Astrocyte (in vitro differentiated cells and primary cell): ENCODE measurements around the gene SMOC1. TPM values are rescaled to one million over a fixed set of nuclear protein-coding genes. Genes with fewer than 3 reads are reported as not detected.

Source experiments
- DNase-seq: peaks from one replicate; pipeline ENCODE4 v3.0.0-alpha.2; 2010; ENCODE audit warnings: low read depth
- FAIRE-seq: peaks from 2 replicates; lab custom pipeline; 2011; peaks lifted over from hg19 to GRCh38; lab: Jason Lieb, UNC
- H2AFZ ChIP-seq: 2 replicates; pipeline ENCODE4 v1.6.0; 2012; ENCODE audit warnings: low read depth, low read length, inconsistent platforms
- H3K27ac ChIP-seq: 2 replicates; pipeline ENCODE4 v1.5.1; 2011; ENCODE audit warnings: low read depth, low read length, inconsistent platforms
- H3K27me3 ChIP-seq: 2 replicates; pipeline ENCODE4 v1.6.0; 2011; ENCODE audit warnings: low read length, inconsistent platforms; ENCODE audit not compliant: insufficient read depth
- H3K36me3 ChIP-seq: 2 replicates; pipeline ENCODE4 v1.5.1; 2011; ENCODE audit warnings: low read length, inconsistent platforms; ENCODE audit not compliant: insufficient read depth
- H3K4me1 ChIP-seq: 2 replicates; pipeline ENCODE4 v1.5.1; 2011; ENCODE audit warnings: low read length, inconsistent platforms; ENCODE audit not compliant: insufficient read depth
- H3K4me2 ChIP-seq: 2 replicates; pipeline ENCODE4 v1.6.0; 2012; ENCODE audit warnings: low read length, inconsistent platforms
- H3K4me3 ChIP-seq: 2 replicates; pipeline ENCODE4 v1.5.1; 2011; ENCODE audit warnings: low read depth, mild to moderate bottlenecking, low read length, inconsistent platforms; ENCODE audit not compliant: insufficient read depth
- H3K79me2 ChIP-seq: 2 replicates; pipeline ENCODE4 v1.6.0; 2012; ENCODE audit warnings: mild to moderate bottlenecking, low read length, inconsistent platforms; ENCODE audit not compliant: insufficient read depth
- H3K9ac ChIP-seq: 2 replicates; pipeline ENCODE4 v1.6.0; 2012; ENCODE audit warnings: mild to moderate bottlenecking, low read length, inconsistent platforms
- H3K9me3 ChIP-seq: 2 replicates; pipeline ENCODE4 v1.5.1; 2012; ENCODE audit warnings: low read depth, mild to moderate bottlenecking, low read length, inconsistent platforms; ENCODE audit not compliant: insufficient read depth
- H4K20me1 ChIP-seq: 2 replicates; pipeline ENCODE4 v1.6.0; 2012; ENCODE audit warnings: low read length, inconsistent platforms; ENCODE audit not compliant: insufficient read depth
- H3K27ac Mint-ChIP-seq: one replicate; pipeline ENCODE4 v1.8.0; 2021; ENCODE audit warnings: mild to moderate bottlenecking, mixed read lengths; ENCODE audit not compliant: unreplicated experiment
- H3K27me3 Mint-ChIP-seq: one replicate; pipeline ENCODE4 v1.8.0; 2021; ENCODE audit warnings: low read depth, mixed read lengths; ENCODE audit not compliant: unreplicated experiment
- H3K36me3 Mint-ChIP-seq: one replicate; pipeline ENCODE4 v1.8.0; 2021; ENCODE audit warnings: low read depth, mixed read lengths; ENCODE audit not compliant: unreplicated experiment
- H3K4me1 Mint-ChIP-seq: one replicate; pipeline ENCODE4 v1.8.0; 2021; ENCODE audit warnings: low read depth, mixed read lengths; ENCODE audit not compliant: unreplicated experiment
- H3K4me3 Mint-ChIP-seq: one replicate; pipeline ENCODE4 v1.8.0; 2021; ENCODE audit warnings: mild to moderate bottlenecking, moderate library complexity, mixed read lengths; ENCODE audit not compliant: unreplicated experiment
- H3K9me3 Mint-ChIP-seq: one replicate; pipeline ENCODE4 v1.8.0; 2021; ENCODE audit warnings: mild to moderate bottlenecking, mixed read lengths; ENCODE audit not compliant: unreplicated experiment
- CTCF ChIP-seq: IDR thresholded peaks from 2 replicates; pipeline ENCODE4 v1.5.1; 2011; ENCODE audit warnings: low read depth, mild to moderate bottlenecking, inconsistent platforms, low read length, moderate library complexity; ENCODE audit not compliant: insufficient read depth
- EZH2 ChIP-seq: IDR thresholded peaks from 2 replicates; pipeline ENCODE4 v1.6.1; 2012; ENCODE audit warnings: mild to moderate bottlenecking, low read length, inconsistent platforms; ENCODE audit not compliant: insufficient read depth
- total RNA-seq: library from RNA; stranded (reverse); gene quantifications from 2 replicates; pipeline ENCODE4 v1.2.1, GENCODE V29; 2021

Gene SMOC1
- total RNA-seq, 1 donor from 2014 or later, result 0.16 TPM

GRCh38 chr14:70064136-70064865, 185.1 kb downstream of the SMOC1 start:
- Mint-ChIP-seq H3K27me3 (peaks cover 28% of the 10 kb centered on the region), H3K9me3 (no peaks in the 10 kb centered on the region), H3K4me3 (no peak overlapping the region), H3K27ac (no peak overlapping the region), H3K36me3 (no peaks in the 10 kb centered on the region), H3K4me1 (peaks cover 9% of the 10 kb centered on the region)
- Histone ChIP-seq H3K79me2 (no peaks in the 10 kb centered on the region), H3K36me3 (no peaks in the 10 kb centered on the region), H3K4me1 (no peaks in the 10 kb centered on the region), H3K9me3 (no peaks in the 10 kb centered on the region), H3K4me3 (no peak overlapping the region), H3K4me2 (no peak overlapping the region), H3K27ac (no peak overlapping the region), H3K9ac (no peak overlapping the region), H2AFZ (no peak overlapping the region), H4K20me1 (no peaks in the 10 kb centered on the region), H3K27me3 (peaks cover 3% of the 10 kb centered on the region)
- FAIRE-seq (no peak), DNase-seq (no peak)
- TF ChIP-seq EZH2 (no peak), CTCF (no peak)

GRCh38 chr14:70067810-70068209, 188.6 kb downstream of the SMOC1 start:
- Histone ChIP-seq H3K4me1 (no peaks in the 10 kb centered on the region), H3K36me3 (no peaks in the 10 kb centered on the region), H3K79me2 (no peaks in the 10 kb centered on the region), H3K27ac (no peak overlapping the region), H3K4me2 (no peak overlapping the region), H3K9me3 (no peaks in the 10 kb centered on the region), H2AFZ (no peak overlapping the region), H4K20me1 (no peaks in the 10 kb centered on the region), H3K4me3 (no peak overlapping the region), H3K9ac (no peak overlapping the region), H3K27me3 (peaks cover 3% of the 10 kb centered on the region)
- Mint-ChIP-seq H3K27me3 (peaks cover 42% of the 10 kb centered on the region), H3K27ac (no peak overlapping the region), H3K9me3 (no peaks in the 10 kb centered on the region), H3K36me3 (no peaks in the 10 kb centered on the region), H3K4me3 (no peak overlapping the region), H3K4me1 (peaks cover 6% of the 10 kb centered on the region)
- FAIRE-seq, result no peak
- TF ChIP-seq EZH2 (no peak), CTCF (no peak)
- DNase-seq, result no peak

GRCh38 chr14:70069186-70069585, 190.0 kb downstream of the SMOC1 start:
- TF ChIP-seq CTCF (no peak), EZH2 (no peak)
- no peak overlapping the region for H3K4me3 Mint-ChIP-seq
- no peak overlapping the region for H3K27ac Mint-ChIP-seq

More at GRCh38 chr14:70069186-70069585, 190.0 kb downstream of the SMOC1 start:
- no peaks in the 10 kb centered on the region for H3K27me3 ChIP-seq
- H2AFZ ChIP-seq, result no peak overlapping the region
- FAIRE-seq (no peak), DNase-seq (no peak)
- H3K9me3 ChIP-seq, result no peaks in the 10 kb centered on the region
- H3K9me3 Mint-ChIP-seq, result no peaks in the 10 kb centered on the region
- H4K20me1 ChIP-seq, result no peaks in the 10 kb centered on the region
- H3K79me2 ChIP-seq, result no peaks in the 10 kb centered on the region
- no peak overlapping the region for H3K4me3 ChIP-seq
- H3K4me2 ChIP-seq, result no peak overlapping the region
- H3K27me3 Mint-ChIP-seq, result peaks cover 33% of the 10 kb centered on the region
- no peak overlapping the region for H3K27ac ChIP-seq
- H3K4me1 Mint-ChIP-seq, result peaks cover 6% of the 10 kb centered on the region
- H3K4me1 ChIP-seq, result no peaks in the 10 kb centered on the region
- H3K36me3 ChIP-seq, result no peaks in the 10 kb centered on the region
- no peaks in the 10 kb centered on the region for H3K36me3 Mint-ChIP-seq
- no peak overlapping the region for H3K9ac ChIP-seq
